GM23338 (cell line): ENCODE results near the gene FAT1.

Source experiments
- CREB1 ChIP-seq: fragments of 250-450 bp; sonication (Bioruptor Pico); IDR thresholded peaks from 2 replicates; pipeline ENCODE4 v1.5.0; 2020; ENCODE audit warnings: low read depth, mild to moderate bottlenecking, moderate library complexity
- EZH2 ChIP-seq: fragments of 200-600 bp; sonication (generic); IDR thresholded peaks from one replicate; pipeline ENCODE4 v1.8.0; 2017; ENCODE audit warnings: antibody characterized with exemption, mild to moderate bottlenecking, low read depth; ENCODE audit not compliant: unreplicated experiment
- EZH2phosphoT487 ChIP-seq: fragments of 200-600 bp; sonication (generic); IDR thresholded peaks from one replicate; pipeline ENCODE4 v1.8.1; 2018; ENCODE audit warnings: antibody characterized with exemption; ENCODE audit not compliant: unreplicated experiment
- JUNB ChIP-seq: IDR thresholded peaks from one replicate; pipeline ENCODE4 v1.6.1; 2016; ENCODE audit warnings: antibody characterized with exemption; ENCODE audit not compliant: unreplicated experiment
- POLR2AphosphoS5 ChIP-seq: IDR thresholded peaks from 2 replicates; pipeline ENCODE4 v1.6.1; 2016; ENCODE audit warnings: antibody characterized with exemption, low read depth
- ZNF114 ChIP-seq: fragments of 250-450 bp; sonication (Bioruptor Pico); IDR thresholded peaks from 2 replicates; pipeline ENCODE4 v1.5.0; 2020; ENCODE audit warnings: mild to moderate bottlenecking, moderate library complexity
- ZNF331 ChIP-seq: fragments of 250-450 bp; sonication (Bioruptor Pico); IDR thresholded peaks from 2 replicates; pipeline ENCODE4 v1.5.0; 2020; ENCODE audit warnings: low read depth, mild to moderate bottlenecking, moderate library complexity
- TF ChIP-seq, protein P1 (sequence below), 2 experiments: fragments of 200-600 bp in 1 of 2; sonication (generic) in 1 of 2; conservative IDR thresholded peaks; 2 replicates each; pipeline versions ENCODE4 v1.5.1 to v1.6.1; 2016 to 2017; ENCODE audit warnings: antibody characterized with exemption in 2 of 2, low read depth in 2 of 2, mild to moderate bottlenecking in 2 of 2, moderate library complexity in 1 of 2
- TF ChIP-seq, protein P2 (sequence below): IDR thresholded peaks from 2 replicates; pipeline ENCODE4 v1.6.1; 2016; ENCODE audit warnings: antibody characterized with exemption
- TF ChIP-seq, protein P3 (sequence below): IDR thresholded peaks from one replicate; pipeline ENCODE4 v1.6.1; 2018; ENCODE audit warnings: antibody characterized with exemption; ENCODE audit not compliant: unreplicated experiment

DNA sequence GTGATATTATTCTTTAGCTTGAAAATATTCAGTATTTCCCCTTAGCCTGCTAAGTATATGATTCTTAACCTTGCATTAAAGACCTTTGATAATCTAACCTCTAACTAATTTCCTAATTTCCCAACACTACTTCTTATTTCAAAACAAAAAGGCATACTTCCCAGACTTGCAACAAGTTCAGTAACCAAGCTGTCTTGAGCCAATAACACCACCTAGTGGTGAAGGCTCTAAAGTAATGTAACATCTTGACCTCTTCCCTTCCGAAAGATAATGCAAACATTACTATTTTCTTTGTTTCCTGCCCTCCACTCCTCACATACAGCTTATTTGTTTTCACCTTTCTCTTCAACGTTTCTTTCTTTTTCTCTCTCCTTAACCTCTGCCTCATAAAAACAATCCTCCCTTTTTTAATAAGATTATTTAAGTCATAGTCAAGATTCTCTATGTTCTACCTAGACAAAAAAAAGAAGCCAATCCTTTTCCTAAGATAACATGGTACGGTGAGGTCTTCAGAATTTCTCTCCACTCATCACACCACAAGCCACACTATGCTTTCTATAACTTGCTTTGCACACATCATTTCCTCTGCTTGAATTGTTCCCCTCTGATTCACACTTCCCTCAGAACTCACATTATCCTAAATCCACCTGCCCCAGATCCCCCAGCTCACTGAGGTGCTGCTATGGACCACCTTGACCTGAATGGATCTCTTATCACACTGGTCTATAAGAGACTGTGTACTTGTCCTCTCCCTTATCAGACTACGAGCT is 3.5 kb downstream of the FAT1 start:
- TF ChIP-seq ZNF331, result no peak
- no peak for TF ChIP-seq EZH2
- TF ChIP-seq, protein P1, sequence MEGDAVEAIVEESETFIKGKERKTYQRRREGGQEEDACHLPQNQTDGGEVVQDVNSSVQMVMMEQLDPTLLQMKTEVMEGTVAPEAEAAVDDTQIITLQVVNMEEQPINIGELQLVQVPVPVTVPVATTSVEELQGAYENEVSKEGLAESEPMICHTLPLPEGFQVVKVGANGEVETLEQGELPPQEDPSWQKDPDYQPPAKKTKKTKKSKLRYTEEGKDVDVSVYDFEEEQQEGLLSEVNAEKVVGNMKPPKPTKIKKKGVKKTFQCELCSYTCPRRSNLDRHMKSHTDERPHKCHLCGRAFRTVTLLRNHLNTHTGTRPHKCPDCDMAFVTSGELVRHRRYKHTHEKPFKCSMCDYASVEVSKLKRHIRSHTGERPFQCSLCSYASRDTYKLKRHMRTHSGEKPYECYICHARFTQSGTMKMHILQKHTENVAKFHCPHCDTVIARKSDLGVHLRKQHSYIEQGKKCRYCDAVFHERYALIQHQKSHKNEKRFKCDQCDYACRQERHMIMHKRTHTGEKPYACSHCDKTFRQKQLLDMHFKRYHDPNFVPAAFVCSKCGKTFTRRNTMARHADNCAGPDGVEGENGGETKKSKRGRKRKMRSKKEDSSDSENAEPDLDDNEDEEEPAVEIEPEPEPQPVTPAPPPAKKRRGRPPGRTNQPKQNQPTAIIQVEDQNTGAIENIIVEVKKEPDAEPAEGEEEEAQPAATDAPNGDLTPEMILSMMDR (conservative IDR thresholded peaks at IDR 0.05; ENCODE audit: low read depth in 2 of 2), result peak; percentile 89 to 90
- no peak for TF ChIP-seq POLR2AphosphoS5
- TF ChIP-seq, protein P2, sequence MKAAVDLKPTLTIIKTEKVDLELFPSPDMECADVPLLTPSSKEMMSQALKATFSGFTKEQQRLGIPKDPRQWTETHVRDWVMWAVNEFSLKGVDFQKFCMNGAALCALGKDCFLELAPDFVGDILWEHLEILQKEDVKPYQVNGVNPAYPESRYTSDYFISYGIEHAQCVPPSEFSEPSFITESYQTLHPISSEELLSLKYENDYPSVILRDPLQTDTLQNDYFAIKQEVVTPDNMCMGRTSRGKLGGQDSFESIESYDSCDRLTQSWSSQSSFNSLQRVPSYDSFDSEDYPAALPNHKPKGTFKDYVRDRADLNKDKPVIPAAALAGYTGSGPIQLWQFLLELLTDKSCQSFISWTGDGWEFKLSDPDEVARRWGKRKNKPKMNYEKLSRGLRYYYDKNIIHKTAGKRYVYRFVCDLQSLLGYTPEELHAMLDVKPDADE, result no peak
- no peak for TF ChIP-seq ZNF114 (CRISPR knock-in tag)
- no peak for TF ChIP-seq JUNB
- no peak for TF ChIP-seq EZH2phosphoT487
- TF ChIP-seq, protein P3, sequence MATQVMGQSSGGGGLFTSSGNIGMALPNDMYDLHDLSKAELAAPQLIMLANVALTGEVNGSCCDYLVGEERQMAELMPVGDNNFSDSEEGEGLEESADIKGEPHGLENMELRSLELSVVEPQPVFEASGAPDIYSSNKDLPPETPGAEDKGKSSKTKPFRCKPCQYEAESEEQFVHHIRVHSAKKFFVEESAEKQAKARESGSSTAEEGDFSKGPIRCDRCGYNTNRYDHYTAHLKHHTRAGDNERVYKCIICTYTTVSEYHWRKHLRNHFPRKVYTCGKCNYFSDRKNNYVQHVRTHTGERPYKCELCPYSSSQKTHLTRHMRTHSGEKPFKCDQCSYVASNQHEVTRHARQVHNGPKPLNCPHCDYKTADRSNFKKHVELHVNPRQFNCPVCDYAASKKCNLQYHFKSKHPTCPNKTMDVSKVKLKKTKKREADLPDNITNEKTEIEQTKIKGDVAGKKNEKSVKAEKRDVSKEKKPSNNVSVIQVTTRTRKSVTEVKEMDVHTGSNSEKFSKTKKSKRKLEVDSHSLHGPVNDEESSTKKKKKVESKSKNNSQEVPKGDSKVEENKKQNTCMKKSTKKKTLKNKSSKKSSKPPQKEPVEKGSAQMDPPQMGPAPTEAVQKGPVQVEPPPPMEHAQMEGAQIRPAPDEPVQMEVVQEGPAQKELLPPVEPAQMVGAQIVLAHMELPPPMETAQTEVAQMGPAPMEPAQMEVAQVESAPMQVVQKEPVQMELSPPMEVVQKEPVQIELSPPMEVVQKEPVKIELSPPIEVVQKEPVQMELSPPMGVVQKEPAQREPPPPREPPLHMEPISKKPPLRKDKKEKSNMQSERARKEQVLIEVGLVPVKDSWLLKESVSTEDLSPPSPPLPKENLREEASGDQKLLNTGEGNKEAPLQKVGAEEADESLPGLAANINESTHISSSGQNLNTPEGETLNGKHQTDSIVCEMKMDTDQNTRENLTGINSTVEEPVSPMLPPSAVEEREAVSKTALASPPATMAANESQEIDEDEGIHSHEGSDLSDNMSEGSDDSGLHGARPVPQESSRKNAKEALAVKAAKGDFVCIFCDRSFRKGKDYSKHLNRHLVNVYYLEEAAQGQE, result no peak
- no peak for TF ChIP-seq CREB1 (CRISPR knock-in tag)
